K562 (cell line): ENCODE results near the gene PQBP1. TPM values are rescaled to one million over a fixed set of nuclear protein-coding genes. Genes with fewer than 3 reads are reported as not detected.

ENCODE experiments used
- ASH1L ChIP-seq: fragments of 450-650 bp; IDR thresholded peaks from 2 replicates; pipeline ENCODE4 v1.6.1; 2018; ENCODE audit warnings: borderline replicate concordance, mild to moderate bottlenecking, low read depth; ENCODE audit not compliant: partially characterized antibody
- CBX1 ChIP-seq: sonication (generic); IDR thresholded peaks from 2 replicates; pipeline ENCODE4 v1.6.1; 2016; ENCODE audit warnings: antibody characterized with exemption, low read depth, mild to moderate bottlenecking
- CBX3 ChIP-seq, 2 experiments: IDR thresholded peaks; 1 replicate in 1 of 2; 2 replicates in 1 of 2; pipeline ENCODE4 v1.6.1; 2012; ENCODE audit warnings: inconsistent platforms in 2 of 2, low read length in 2 of 2, borderline replicate concordance in 1 of 2, control low read depth in 1 of 2
- ELF2 ChIP-seq: fragments of 250-450 bp; sonication (Bioruptor Pico); IDR thresholded peaks from 2 replicates; pipeline ENCODE4 v1.5.0; 2021; ENCODE audit warnings: mild to moderate bottlenecking
- FIP1L1 ChIP-seq: fragments of 200-400 bp; formaldehyde crosslinking; IDR thresholded peaks from 2 replicates; pipeline ENCODE4 v1.6.1; 2018; ENCODE audit warnings: mild to moderate bottlenecking, low read depth, low read length; ENCODE audit not compliant: poor library complexity, severe bottlenecking
- GABPA ChIP-seq: fragments of 200-800 bp; sonication (Bioruptor generic); conservative IDR thresholded peaks from 2 replicates; pipeline ENCODE4 v1.6.1; 2016; ENCODE audit warnings: low read depth, missing genetic modification characterization, missing compliant biosample characterization
- GTF2E2 ChIP-seq: fragments of 200-800 bp; sonication (Bioruptor generic); IDR thresholded peaks from 2 replicates; pipeline ENCODE4 v1.6.1; 2016; ENCODE audit warnings: missing genetic modification characterization, missing compliant biosample characterization
- KHSRP ChIP-seq: fragments of 450-650 bp; IDR thresholded peaks from 2 replicates; pipeline ENCODE4 v1.6.1; 2017
- MEIS2 ChIP-seq: fragments of 450-650 bp; IDR thresholded peaks from 2 replicates; pipeline ENCODE4 v1.6.1; 2014; ENCODE audit warnings: mild to moderate bottlenecking; ENCODE audit not compliant: partially characterized antibody
- NKRF ChIP-seq: fragments of 450-650 bp; IDR thresholded peaks from 2 replicates; pipeline ENCODE4 v1.6.1; 2016; ENCODE audit warnings: borderline replicate concordance
- POLR2AphosphoS5 ChIP-seq: IDR thresholded peaks from 2 replicates; pipeline ENCODE4 v1.6.1; 2011; ENCODE audit warnings: mild to moderate bottlenecking, low read depth, low read length, moderate library complexity; ENCODE audit not compliant: control insufficient read depth, insufficient read depth
- RAD51 ChIP-seq: fragments of 450-650 bp; IDR thresholded peaks from 2 replicates; pipeline ENCODE4 v1.7.1; 2016; ENCODE audit warnings: low read depth, mild to moderate bottlenecking, borderline replicate concordance
- RCOR1 ChIP-seq, 2 experiments: IDR thresholded peaks; 2 replicates each; pipeline ENCODE4 v1.6.1; 2012; ENCODE audit warnings: low read depth in 2 of 2, low read length in 2 of 2, borderline replicate concordance in 1 of 2, improper control_type of control experiment in 1 of 2
- SAP30 ChIP-seq: fragments of 200-600 bp; sonication (generic); IDR thresholded peaks from 2 replicates; pipeline ENCODE4 v1.6.1; 2012; ENCODE audit warnings: borderline replicate concordance, low read depth, mild to moderate bottlenecking, moderate library complexity, low read length, control low read depth, inconsistent platforms; ENCODE audit not compliant: insufficient read depth, poor library complexity, severe bottlenecking
- SMAD3 ChIP-seq: fragments of 450-650 bp; formaldehyde crosslinking; conservative IDR thresholded peaks from 2 replicates; pipeline ENCODE4 v1.4.0; 2020; ENCODE audit warnings: mild to moderate bottlenecking
- SMAD4 ChIP-seq: fragments of 250-450 bp; sonication (Bioruptor Pico); conservative IDR thresholded peaks from 2 replicates; pipeline ENCODE4 v1.8.0; 2021; ENCODE audit warnings: inconsistent platforms, mild to moderate bottlenecking, moderate library complexity
- SP1 ChIP-seq: sonication (generic); formaldehyde crosslinking; IDR thresholded peaks from 2 replicates; pipeline ENCODE4 v1.8.1; 2022; ENCODE audit warnings: mild to moderate bottlenecking, missing genetic modification reagents
- SRSF9 ChIP-seq: fragments of 200-400 bp; formaldehyde crosslinking; IDR thresholded peaks from 2 replicates; pipeline ENCODE4 v1.6.1; 2017; ENCODE audit warnings: low read depth, low read length, borderline replicate concordance
- TBP ChIP-seq: optimal IDR thresholded peaks from 2 replicates; pipeline ENCODE3; 2011; ENCODE audit warnings: low read depth, low read length, improper control_type of control experiment
- TCF7 ChIP-seq: sonication (generic); IDR thresholded peaks from 2 replicates; pipeline ENCODE4 v1.6.1; 2016; ENCODE audit warnings: antibody characterized with exemption, borderline replicate concordance
- YY1 ChIP-seq, 3 experiments: IDR thresholded peaks; 2 replicates each; pipeline ENCODE4 v1.6.1; 2011; ENCODE audit warnings: low read length in 2 of 3, mild to moderate bottlenecking in 2 of 3, moderate library complexity in 2 of 3, borderline replicate concordance in 1 of 3, control low read depth in 1 of 3, low read depth in 1 of 3; ENCODE audit not compliant: insufficient read depth in 3 of 3, insufficient replicate concordance in 2 of 3, control insufficient read depth in 1 of 3, insufficient read length in 1 of 3; ENCODE audit errors: extremely low read depth in 1 of 3
- ZNF224 ChIP-seq: sonication (generic); formaldehyde crosslinking; IDR thresholded peaks from 2 replicates; pipeline ENCODE4 v1.8.0; 2022; ENCODE audit warnings: mild to moderate bottlenecking, missing genetic modification reagents
- ZNF584 ChIP-seq: fragments of 200-800 bp; sonication (Bioruptor generic); IDR thresholded peaks from 2 replicates; pipeline ENCODE4 v1.6.1; 2016; ENCODE audit warnings: low read depth, mild to moderate bottlenecking, missing genetic modification characterization, missing compliant biosample characterization
- polyA plus RNA-seq, 8 experiments: library from polyadenylated mRNA; depleted of rRNA in 4 of 8; stranded (reverse) in 5 of 8; unstranded in 3 of 8; fragments of >200 nt; fragmentation: Nextera tagmentation in 2 of 8; fragmentation: Illumina TruSeq in 1 of 8; extraction: Ambion mirVana in 2 of 8; extraction: Trizol in 1 of 8; gene quantifications; 2 replicates each; pipeline versions ENCODE4 v1.2.1 to v1.2.3, GENCODE V29; 2011 to 2014; ENCODE audit warnings: inconsistent platforms in 1 of 8, missing spikeins in 1 of 8
- total RNA-seq, 7 experiments: library from RNA; depleted of rRNA in 6 of 7; stranded (reverse); fragments of >200 nt in 6 of 7; fragmentation: Illumina TruSeq in 2 of 7; extraction: Trizol in 2 of 7; gene quantifications; 2 replicates each; pipeline versions ENCODE4 v1.2.1 to v1.2.3, GENCODE V29; 2011 to 2021; ENCODE audit warnings: low replicate concordance in 1 of 7
- TF ChIP-seq, protein P1 (sequence below): sonication (generic); formaldehyde crosslinking; IDR thresholded peaks from 2 replicates; pipeline ENCODE4 v1.9.0; 2022; ENCODE audit warnings: mild to moderate bottlenecking, missing genetic modification reagents

The PQBP1 gene
- total and polyA plus RNA-seq, 9 of the 15 experiments (the other 6 are each of a cell fraction or from before 2014, with no cell fraction given), result 41.3 to 262 (median 112) TPM

DNA sequence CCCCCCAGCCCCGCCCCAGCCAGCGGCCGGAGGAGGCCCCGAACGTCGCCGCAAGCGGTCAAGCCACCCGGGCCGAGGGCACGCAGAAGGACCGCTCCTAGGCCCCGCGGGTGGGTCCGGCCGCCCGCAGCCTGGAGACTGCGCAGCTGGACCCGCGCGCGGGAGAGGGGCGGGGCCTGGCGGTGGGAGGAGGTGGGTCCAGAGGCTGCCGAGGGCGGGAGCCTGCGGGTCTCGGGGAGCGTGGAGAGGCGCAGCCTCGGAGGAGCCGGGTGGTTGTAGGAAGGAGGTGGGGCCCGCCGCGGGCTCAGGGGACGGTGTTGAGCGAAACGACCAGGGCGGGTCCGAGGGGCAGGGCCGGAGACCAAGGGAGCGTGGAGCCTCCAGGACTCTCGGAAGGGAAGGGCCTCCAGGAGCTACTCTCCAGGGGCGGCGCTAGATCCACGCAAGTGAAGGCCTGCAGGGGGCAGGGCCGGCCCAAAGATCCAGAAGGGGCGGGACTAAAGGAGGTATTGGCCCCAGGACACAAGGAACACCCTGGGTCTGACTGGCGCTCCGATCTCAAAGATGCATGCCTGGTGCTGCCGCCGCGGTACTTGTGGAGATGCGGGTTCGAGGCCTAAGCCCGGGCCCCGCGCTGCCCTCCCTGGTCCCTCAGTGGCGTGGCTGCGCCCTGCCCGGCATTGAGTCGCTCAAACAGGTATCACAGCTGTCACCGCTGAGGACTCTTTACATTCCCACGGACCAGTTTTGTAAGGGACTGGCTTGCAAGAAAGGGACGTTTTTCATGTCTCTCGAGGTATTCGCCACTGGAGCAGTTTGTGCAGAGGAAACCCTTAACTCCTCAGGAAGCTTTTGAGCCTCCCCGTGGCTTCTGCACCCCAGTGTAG, 6.1 kb upstream of the PQBP1 start (continued):
- TF ChIP-seq ASH1L (no peak), GTF2E2 (no peak), POLR2AphosphoS5 (peak; percentile 20; the same call in 1 of the 2 replicates), ZNF584 (no peak), CBX1 (0 out of 2 replicates have a peak, but pooled peaks have one; percentile 19), CBX3 (IDR thresholded peaks at IDR 0.05; ENCODE audit: borderline replicate concordance in 1 of 2, low read length in 2 of 2) (no peak), YY1 (IDR thresholded peaks at IDR 0.05; ENCODE audit: borderline replicate concordance in 1 of 3, control insufficient read depth in 1 of 3, extremely low read depth in 1 of 3, insufficient read depth in 3 of 3, insufficient read length in 1 of 3, insufficient replicate concordance in 2 of 3, low read depth in 1 of 3, low read length in 2 of 3) (no peak), SP1 (CRISPR knock-in tag) (peak; percentile 93), SMAD3 (CRISPR knock-in tag) (no peak), SMAD4 (CRISPR knock-in tag) (0 out of 2 replicates have a peak, but pooled peaks have one; percentile 15), FIP1L1 (peak; percentile 40), ELF2 (no peak), TCF7 (0 out of 2 replicates have a peak, but pooled peaks have one; percentile 41), GABPA (tag) (no peak), RCOR1 (IDR thresholded peaks at IDR 0.05; ENCODE audit: borderline replicate concordance in 1 of 2, low read depth in 2 of 2, low read length in 2 of 2) (peak in 1 of 2 experiments; percentile 55; a peak in 2 of 4 replicates), MEIS2 (peak; percentile 37), ZNF224 (no peak), KHSRP (no peak), NKRF (peak; percentile 23; the same call in 1 of the 2 replicates), SAP30 (peak; percentile 39), TBP (peak; percentile 32), RAD51 (no peak), SRSF9 (no peak)
- TF ChIP-seq, protein P1, sequence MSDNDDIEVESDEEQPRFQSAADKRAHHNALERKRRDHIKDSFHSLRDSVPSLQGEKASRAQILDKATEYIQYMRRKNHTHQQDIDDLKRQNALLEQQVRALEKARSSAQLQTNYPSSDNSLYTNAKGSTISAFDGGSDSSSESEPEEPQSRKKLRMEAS, result 0 out of 2 replicates have a peak, but pooled peaks have one; percentile 34
